Esophagus squamous epithelium (tissue), 4 donors: ENCODE results near the gene HMGXB3.

ENCODE experiments used
- CTCF ChIP-seq, 6 experiments: fragments of 450-650 bp in 4 of 6; fragments of 200-600 bp in 2 of 6; sonication (generic) in 2 of 6; IDR thresholded peaks; one replicate each; pipeline ENCODE4 v1.5.1; 2016 to 2019; ENCODE audit warnings: antibody characterized with exemption in 6 of 6, mild to moderate bottlenecking in 4 of 6, moderate library complexity in 4 of 6
- POLR2A ChIP-seq, 4 donors: fragments of 450-650 bp; IDR thresholded peaks; one replicate each; pipeline ENCODE4 v1.6.1; 2017; ENCODE audit warnings: antibody characterized with exemption in 4 of 4, mild to moderate bottlenecking in 4 of 4, moderate library complexity in 3 of 4

GRCh38 chr5:150065346-150065745 lies 64.8 kb downstream of the HMGXB3 start:
- no peak for TF ChIP-seq POLR2A (IDR thresholded peaks at IDR 0.05)
- no peak for TF ChIP-seq CTCF (IDR thresholded peaks at IDR 0.05)
